Activated T-helper 1 cell treated with anti-CD3 and anti-CD28 coated beads, Interleukin-2, amount 50 U/mL, for 16 hours (primary cell): ENCODE measurements around the gene HNRNPK.
"Not testable (repeated sequence)": the region's sequence is repeated elsewhere in the genome, so short reads cannot be mapped to it uniquely, and the experiment has no call there.

ENCODE experiments used
- DNase-seq, 2 donors: peaks; one replicate each; pipeline ENCODE4 v3.0.0-alpha.2; 2020; ENCODE audit warnings: low read depth in 1 of 2, low spot score in 1 of 2

The HNRNPK gene

DNA sequence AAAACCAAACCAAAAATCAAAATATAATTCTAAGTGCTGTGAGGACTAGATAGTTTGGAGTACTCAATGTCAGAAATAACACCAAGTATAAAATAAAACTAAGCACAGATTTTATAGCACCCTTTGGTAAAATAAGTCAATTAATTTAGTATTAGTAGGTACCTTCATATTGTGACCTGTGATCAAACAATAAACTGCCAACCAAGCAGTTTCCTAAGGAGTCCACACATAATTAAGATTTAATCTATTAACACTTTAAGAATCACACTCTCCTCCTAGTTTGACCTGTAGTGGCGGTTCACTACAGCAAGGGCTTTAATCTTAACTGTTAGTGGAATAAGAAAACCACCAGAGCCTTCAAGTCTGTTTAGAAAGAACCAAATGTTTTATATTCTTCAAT, 2.8 kb downstream of the HNRNPK start:
- DNase-seq, result no peak

DNA sequence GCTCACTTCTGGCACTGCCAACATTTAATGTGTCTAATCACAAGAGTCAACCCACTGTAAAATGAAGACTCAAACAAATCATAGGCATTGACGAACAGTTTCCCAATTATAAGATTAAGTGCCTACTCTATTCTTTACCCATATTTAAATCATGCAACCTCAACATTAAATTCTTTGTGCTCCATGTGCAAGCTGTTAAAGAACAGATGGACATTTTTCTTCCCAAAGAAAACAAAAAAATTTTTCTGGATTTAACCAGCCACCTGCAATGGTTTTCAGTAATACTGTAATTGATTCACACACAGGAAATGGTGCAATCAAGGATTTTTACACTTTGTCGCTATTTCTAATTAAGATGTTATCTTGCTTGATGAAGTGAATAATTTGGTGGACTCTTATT, 3.6 kb downstream of the HNRNPK start:
- no peak for DNase-seq

DNA sequence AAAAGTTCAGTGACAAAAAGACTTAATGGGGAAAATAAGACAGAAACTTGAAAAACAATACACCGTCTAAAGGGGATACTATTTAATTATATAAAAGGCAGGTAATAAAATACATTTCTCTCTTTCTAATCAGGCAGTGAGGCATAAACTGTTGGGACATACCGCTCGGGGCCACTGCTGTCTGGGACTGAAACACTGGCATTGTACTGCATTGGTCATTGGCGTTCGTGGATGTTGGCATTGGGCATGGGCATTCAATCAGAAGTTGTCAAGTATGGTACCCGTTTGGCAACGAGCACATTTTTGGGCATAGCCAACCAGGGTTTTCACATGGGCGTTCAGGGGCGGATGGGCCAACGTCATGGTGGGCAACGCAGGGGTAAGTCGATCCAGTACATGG, 4.7 kb downstream of the HNRNPK start:
- DNase-seq, result no peak

DNA sequence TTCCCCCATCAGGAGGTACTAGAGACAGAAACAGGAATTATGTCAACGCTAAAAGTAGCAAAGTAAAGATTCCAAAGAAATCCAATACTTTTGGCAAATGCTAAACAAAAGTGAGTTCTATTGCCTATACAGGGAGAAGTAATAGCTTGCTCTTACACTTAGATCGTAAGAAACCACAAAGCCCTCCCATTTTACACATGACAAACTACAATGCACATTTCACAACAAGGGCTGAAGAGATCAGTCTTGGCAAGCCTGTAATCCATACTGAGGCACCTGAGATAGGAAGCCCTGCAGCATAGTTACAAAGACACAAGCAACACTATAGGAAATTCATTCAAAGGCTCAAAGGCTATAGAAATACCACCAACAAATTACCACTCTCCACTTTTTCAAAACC, 7.7 kb downstream of the HNRNPK start:
- no peak for DNase-seq

DNA sequence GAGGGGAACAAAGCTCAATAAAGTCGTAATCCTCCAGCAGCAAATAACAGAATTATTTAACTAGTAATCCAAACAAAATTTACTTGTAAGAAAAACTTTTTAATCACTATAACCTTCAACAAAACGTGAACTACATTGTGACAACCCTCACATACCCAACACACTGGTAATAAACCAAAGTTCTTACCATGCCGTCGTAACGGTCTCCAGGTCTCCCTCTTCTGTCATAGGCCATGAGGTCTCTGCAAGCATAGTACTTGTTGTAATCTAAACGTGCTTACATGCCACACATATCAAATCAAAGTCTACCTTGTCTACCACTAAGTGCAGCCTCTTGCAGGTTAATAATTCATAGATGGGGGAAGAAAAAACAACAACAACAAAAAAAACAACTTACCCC, 8.5 kb downstream of the HNRNPK start:
- DNase-seq, result no peak

DNA sequence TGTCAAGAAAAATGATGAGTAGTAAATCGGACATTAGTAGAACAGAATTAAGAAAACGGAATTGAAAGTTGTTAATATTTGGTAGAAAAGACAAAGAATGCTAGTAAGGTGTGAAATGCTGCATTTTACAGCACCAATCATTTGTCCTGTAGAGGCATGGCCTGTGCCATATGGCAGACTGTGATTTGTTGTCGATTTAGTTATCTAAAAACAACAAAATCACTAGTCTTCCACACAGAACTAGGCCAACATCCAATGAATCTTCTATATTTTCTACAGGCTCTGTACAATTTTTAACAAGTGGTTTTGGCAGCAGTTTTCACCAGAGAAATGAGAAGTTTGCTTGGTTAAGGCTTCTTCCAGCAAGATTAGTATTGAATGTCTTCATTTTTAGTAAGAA, 10.4 kb downstream of the HNRNPK start:
- DNase-seq, result no peak

DNA sequence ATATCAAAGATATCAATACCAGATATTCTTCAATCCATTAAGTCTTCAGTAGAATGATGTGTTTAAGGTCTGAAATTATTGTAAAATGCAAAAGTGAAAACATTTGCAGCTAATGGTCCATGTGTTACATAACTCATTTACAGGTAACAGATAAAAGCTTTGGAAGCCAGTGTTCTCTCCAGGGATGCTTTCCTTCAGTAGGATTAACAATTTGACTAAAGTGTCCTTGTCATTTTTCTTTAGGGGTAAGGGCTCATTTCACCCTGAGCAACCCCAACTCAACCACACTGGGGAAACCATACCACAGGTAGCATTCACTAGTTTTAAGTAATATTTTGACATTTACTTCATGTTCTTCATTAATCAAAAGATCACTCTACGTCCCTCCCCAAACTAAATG, 12.9 kb downstream of the HNRNPK start:
- DNase-seq, result no peak

DNA sequence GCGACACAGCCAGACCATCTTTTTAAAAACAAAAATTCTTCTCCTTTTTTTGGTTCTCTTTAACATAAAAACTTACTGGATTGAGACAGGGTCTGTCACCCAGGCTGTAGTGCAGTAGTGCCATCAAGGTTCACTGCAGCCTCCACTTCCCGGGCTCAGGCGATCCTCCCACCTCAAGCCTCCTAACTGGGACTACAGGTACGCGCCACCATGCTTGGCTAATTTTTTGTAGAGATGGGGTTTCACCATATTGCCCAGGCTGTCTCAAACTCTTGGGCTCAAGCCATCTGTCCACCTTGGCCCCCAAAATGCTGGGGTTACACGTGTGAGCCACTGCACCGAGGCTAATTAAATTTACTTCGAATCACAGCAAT, 13.8 kb downstream of the HNRNPK start:
- no peak for DNase-seq

DNA sequence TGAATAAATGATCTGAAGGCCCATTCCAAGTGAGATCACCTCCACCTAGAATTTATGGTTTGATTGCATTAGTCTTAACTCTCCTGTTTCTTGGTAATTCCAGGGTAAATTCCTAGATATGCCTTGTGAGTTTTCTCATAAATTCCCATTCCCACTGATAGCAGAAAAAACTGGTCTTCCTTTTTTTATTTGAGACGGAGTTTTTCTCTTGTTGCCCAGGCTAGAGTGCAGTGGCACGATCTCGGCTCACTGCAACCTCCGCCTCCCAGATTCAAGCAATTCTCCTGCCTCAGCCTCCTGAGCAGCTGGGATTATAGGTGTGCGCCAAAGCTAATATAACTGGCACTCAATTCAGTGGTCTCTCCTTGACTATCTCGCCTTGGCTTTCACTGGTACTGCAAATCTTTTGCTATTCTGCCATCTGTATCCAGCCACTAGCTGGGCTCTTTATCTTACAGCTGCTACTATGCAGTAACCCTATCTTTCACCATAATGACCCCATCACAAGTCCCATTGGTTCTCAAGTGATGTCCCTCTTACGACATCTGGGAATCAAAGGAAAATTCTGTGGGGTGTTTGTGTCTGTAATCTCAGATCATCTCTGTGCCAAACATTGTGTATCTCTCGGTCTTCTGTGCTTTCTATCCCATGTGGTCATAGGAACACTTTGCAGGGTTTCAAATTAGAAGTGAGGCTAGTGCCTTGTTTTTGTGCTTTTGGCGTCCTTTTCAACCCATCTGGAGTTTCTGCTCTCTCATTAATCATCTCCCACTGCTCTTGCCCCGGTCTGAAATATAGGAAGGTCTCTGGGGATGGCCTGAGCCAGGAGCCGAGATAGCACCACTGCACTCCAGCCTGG, 14.4 kb downstream of the HNRNPK start:
- no peak for DNase-seq

DNA sequence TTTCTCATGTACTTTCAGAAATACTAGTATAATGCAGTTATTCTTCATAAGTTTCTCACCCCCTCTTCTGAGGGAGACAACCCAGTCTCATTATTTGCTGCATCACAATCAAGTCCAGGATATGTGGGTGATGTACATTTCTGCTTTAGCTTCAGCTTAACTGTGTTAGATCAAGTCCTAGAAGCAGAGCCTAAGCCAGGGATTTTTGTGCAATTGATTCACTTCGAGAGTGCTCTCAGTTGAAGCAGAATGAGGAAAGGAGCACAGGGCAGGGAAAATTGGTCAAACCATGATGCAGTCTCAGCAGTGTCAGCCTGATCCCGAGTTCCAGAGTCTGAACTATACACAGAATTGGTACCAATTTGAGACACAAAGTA, 15.1 kb downstream of the HNRNPK start:
- DNase-seq, result no peak

DNA sequence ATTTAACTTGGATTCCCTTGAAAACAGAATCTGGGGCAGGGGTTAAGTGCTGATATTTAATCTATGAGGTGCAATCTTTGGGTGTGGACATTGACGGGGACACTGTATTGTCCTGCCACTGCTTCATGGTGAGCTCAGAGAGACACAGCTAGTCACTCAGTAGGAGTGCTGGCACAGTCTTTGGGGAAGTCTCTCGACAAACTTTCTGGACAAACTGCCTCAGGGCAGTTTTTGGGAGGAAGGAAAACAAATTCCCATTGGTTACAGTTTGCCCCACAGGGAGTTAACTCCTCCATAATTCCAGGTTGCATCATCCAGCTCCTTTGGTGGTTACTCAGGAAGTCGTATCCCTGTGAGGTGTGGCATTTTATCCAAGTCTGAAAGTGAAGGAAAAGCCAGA, 17.9 kb downstream of the HNRNPK start:
- DNase-seq, result no peak

DNA sequence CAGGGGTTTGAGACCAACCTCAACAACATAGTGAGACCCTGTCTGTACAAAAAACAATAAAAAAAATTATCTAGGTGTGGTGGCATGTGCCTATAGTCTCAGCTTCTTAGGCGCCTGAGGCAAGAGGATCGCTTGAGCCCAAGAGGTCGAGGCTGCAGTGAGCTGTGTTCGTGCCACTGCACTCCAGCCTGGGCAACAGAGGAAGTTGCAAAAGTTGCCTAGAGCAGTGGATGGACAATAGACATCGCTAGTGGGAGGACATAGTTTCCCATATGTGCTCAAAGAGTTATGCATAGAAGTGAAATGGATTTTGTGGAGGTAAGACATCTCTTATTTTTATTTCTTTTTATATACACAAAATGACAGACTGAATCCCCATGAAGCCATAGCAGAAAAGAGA, 19.0 kb downstream of the HNRNPK start:
- DNase-seq, result no peak

DNA sequence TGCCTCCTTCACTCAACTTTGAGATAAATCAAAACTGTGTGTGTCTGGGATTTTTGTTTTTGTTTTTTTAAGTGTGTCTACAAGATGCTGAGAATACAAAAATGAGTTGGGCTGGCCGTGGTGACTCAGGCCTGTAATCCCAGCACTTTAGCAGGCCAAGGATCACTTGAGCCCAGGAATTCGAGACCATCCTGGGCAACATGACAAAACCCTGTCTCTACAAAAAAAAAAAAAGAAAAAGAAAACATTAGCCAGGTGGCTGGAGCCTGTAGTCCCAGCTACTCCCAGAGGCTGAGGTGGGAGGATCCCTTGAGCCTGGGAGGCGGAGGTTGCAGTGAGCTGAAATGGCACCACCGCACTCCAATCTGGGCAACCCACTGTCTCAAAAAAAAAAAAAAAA, 21.0 kb downstream of the HNRNPK start:
- no peak for DNase-seq

DNA sequence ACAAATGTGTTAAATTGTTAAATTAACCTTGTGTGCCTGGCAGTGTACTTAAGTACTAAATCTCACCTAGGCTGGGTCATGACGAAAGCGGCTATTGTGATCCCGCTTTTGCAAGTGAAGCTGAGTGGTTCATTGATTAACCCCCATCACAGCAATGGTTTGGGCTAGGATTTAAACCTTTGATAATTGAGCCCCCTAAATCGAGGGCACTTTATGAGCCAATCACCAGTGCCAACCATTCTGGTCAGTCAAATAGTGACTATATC, 22.8 kb downstream of the HNRNPK start:
- no peak for DNase-seq

DNA sequence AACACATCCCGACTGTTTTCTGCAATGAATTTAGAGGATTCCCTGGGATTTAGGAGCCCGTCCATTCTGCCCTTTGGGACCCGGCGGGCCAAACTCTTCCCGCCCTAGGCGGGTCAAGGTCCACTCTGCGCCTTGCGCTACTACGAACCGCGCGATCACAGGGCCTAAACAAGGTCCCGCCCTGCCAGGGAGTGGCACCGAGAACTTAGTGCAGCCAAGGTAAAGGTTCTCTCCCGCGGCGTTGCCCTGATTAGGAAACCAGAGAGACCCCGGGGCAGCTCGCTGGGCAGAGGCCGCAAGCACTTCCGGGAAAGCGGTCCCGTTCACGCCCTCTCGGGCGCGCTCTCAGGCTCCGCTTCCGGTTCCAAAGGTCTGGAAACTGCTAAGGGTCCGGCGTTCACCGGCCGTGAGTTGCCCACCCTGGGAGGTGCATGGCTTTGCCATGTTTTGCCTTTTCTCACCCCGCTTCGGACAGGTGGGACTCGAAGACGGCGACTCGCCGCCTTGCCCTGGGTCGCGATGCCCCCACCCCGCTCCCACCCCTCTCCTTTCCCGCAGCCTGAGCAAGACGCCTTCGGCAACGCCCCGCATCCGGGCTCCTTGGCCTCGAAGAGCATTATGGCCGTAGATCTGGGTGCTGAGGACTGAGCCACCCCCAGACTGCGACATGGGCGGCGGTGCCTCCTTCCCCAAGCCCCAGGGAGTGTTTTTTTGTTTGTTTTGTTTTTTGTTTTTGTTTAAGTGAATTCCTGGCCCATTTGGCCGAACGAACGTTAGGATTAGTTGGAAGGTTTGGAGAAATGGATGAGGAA, 23.4 kb downstream of the HNRNPK start:
- peak; percentile 24 to 47 for DNase-seq

DNA sequence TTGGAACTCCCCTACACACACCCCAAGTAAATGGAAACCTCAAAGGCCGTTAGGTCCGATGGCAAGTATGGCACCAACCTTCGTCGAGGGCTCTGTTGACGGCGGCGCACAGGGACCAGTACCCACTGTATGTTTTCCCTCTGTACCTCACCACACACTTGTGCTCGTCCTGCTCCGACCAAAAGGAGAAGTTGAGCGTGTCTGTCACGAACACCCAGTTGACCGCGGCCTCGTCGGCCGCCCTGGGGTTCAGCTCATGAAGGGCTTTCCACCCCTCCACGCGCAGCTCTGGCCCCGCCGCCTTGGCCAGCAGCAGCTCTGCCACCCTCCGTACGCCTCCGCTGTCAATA, 24.0 kb downstream of the HNRNPK start:
- peak in 1 of 2 donors; percentile 9 for DNase-seq

DNA sequence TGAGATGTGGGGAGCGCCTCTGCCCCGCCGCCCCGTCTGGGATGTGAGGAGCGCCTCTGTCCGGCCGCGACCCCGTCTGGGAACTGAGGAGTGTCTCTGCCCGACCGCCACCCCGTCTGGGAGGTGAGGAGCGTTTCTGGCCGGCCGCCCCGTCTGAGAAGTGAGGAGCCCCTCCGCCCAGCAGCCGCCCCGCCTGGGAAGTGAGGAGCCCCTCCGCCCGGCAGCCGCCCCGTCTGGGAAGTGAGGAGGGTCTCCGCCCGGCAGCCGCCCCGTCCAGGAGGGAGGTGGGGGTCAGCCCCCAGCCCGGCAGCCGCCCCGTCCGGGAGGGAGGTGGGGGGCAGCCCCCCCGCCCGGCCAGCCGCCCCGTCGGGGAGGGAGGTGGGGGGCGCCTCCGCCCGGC, 31.9 kb downstream of the HNRNPK start:
- DNase-seq, result not testable (repeated sequence)

DNA sequence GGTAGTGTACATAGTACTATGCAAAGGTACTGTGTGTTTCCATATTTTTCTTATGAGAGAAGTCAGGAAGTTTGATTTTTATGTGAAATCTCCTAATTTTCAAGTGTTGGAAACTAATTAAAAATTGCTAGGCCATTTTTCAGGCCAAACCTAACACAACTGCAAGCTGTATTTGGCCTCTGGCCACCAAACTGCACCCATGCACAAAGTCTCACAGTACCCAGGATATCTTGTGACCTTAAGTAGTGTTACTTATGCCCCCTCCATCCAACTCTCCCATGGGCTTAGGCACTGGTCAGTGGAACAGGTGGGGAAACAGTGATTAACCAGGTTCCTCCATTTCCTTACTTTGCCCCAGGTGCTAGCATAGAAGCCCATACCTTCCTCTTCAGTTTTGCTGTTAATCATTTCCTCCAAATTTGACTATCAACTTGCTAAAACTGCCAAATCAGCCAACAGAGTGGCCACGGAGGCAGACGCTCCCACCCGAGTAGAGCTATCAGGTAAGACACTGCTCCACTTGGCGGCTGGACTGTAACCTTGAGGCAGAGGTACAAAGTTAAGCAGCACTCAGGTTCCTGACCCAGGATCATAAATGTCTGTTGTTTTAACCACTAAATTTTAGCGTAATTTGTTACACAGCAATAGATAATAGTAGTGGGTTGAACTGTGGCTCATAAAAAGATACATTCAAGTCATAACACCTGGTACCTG, 39.3 kb downstream of the HNRNPK start:
- DNase-seq, result no peak

DNA sequence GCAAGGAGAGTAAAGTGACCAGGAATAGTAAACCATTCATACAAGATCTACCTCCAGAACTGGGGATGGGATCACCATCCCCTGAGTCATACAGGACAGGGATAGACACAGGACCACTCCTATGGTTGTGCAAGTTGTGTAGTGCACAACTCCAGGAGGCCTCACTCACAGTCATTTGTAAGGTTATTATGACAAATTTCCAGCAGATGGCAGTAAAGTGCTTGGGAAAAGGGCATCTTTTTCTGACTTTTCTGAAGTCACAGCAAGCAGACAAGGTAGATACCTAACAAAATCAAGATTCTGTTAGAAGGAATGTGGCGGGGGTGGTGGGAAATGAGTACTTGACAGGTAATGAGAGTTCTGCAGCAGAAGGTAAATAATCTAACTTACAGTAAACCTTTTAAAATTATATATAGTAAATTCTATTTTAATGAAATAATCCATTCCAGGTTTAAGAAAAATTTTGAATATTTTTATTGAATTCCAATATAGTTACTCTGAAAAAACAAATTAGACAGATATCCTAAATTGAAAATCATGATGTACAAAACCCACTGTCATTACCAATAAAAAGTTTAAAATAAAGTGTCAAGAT, 42.1 kb downstream of the HNRNPK start:
- no peak for DNase-seq

DNA sequence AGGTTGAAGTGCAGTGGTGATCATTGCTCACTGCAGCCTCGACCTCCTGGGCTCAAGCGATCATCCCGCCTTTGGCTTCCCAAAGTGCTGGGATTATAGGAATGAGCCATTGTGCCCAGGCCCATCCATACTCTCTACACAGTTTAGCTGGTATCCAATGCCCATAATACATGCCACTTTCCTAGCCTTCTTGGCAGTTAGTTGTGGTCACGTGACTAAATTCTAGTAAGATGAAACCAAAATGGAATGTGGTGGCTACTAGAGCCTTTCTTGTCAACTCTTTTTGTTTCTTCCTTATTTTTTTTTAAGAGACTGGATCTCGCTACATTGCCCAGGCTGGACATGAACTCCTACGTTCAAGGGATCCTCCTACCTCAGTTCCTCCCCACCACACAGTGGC, 43.5 kb downstream of the HNRNPK start:
- DNase-seq, result no peak

DNA sequence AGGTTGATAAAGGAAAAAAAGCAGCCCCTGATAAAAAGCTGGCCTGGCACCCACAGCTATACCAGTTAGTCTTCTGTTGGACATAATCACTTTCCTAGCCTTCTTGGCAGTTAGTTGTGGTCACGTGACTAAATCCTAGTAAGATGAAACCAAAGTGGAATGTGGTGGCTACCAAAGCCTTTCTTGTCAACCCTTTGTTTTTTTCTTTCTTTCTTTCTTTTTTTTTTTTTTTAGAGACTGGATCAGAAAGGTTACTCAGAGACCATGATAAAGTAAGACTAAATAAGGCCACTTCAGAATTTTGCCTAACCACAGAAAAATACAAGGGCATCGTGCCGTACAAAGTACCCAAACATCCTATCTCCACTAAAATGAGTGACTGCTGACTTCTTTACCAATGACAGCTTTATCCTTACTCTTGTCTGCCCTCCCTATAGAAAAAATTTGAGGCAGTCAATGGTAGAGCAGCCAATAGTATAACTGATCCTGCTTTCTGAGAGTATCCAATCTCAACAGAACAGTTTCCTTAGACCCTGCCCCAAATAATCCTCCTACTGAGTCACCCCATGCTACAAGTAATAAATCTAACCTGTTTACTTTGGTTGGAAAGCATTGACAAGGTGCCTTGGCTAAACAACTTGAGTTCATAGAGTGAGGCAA, 44.6 kb downstream of the HNRNPK start:
- no peak for DNase-seq
